Ascending aorta (tissue), 1 donor: ENCODE measurements around the gene POLQ. TPM values are rescaled to one million over a fixed set of nuclear protein-coding genes. Genes with fewer than 3 reads are reported as not detected.

Experiments
- total RNA-seq: library from RNA; depleted of rRNA; stranded (reverse); fragments of >200 nt; gene quantifications from one replicate; pipeline ENCODE4 v1.1.0, GENCODE V29; 2016

The POLQ gene
- total RNA-seq, 1 donor from 2014 or later: not detected

Other genes with a start within 250 kb of the POLQ start
- gene ARGFX, start 22.0 kb upstream of the POLQ start, total RNA-seq: not detected
- not detected for gene FBXO40, start 47.4 kb upstream of the POLQ start, total RNA-seq
- gene HCLS1, start 114.9 kb upstream of the POLQ start, total RNA-seq: 19.8 TPM
- gene GOLGB1, start 203.8 kb upstream of the POLQ start, total RNA-seq: 87.9 TPM